AG10803 (cell line): ENCODE measurements around the gene CCDC91.

Experiments
- DNase-seq: peaks from one replicate; pipeline ENCODE4 v3.0.0; 2010; ENCODE audit warnings: low read depth
- H3K4me3 ChIP-seq: 2 replicates; pipeline ENCODE4 v1.5.1; 2011; ENCODE audit warnings: mild to moderate bottlenecking, low read length, control low read depth
- CTCF ChIP-seq: conservative IDR thresholded peaks from 2 replicates; pipeline ENCODE4 v1.5.1; 2011; ENCODE audit warnings: mild to moderate bottlenecking, low read length, control low read depth, inconsistent platforms

Gene CCDC91

DNA sequence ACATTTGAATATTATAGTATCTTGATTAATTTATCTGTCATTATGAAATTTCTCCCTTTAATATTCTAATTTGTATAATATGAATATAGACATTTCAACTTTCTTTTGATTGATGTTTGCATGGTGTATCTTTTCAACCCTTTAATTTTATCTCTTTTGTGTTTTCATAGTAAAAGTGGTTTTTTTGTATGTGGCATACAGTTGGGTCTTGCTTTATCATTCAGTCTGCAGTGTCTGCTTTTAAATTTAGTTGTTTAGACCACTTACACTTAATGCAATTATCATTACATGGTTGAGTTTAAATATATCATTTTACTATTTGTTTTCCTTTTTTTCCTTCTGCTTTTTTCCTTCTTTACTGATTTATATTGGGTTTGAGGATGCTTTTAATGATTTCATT is 29.6 kb downstream of the CCDC91 start:
- TF ChIP-seq CTCF: no peak
- H3K4me3 ChIP-seq: no peak overlapping the region
- no peak for DNase-seq

- no peak for TF ChIP-seq CTCF
- H3K4me3 ChIP-seq: no peak overlapping the region
- DNase-seq: no peak
These were observed 31.9 kb downstream of the CCDC91 start for GRCh38 chr12:28222081-28222700.

DNA sequence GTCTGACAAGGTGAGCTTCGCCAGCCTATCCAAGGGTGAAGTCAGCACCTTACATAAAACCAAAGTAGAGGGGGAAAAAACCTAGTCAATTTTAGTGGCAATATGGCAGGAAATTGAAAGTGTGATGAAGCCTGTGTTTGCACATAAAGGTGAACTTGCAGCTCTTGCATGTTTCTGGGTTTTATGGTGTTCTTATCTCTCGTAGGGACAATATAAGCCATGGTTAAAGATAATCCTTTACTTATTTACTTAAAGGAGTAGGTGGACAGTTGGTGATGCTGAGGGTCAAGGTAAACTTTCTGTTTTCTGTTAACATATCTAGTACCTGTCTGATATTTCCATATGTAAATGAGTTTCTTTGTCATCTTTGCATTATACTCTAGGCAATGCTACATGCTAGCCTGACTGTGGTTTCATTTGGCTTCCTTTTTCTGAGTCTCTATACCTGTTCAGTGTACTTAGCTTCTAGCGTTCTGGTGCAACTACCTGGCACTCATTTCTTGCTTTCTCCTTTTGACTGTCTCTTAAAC is 32.8 kb downstream of the CCDC91 start:
- no peak for DNase-seq
- no peak overlapping the region for H3K4me3 ChIP-seq
- no peak for TF ChIP-seq CTCF

- TF ChIP-seq CTCF: no peak
- no peak overlapping the region for H3K4me3 ChIP-seq
- no peak for DNase-seq
These were observed 33.6 kb downstream of the CCDC91 start for GRCh38 chr12:28223858-28224257.

- TF ChIP-seq CTCF: no peak
- H3K4me3 ChIP-seq: no peak overlapping the region
- no peak for DNase-seq
These were observed 36.4 kb downstream of the CCDC91 start for GRCh38 chr12:28226705-28227104.

- no peak for DNase-seq
These were observed 37.0 kb downstream of the CCDC91 start for GRCh38 chr12:28227251-28227650.

More at GRCh38 chr12:28227251-28227650, 37.0 kb downstream of the CCDC91 start:
- TF ChIP-seq CTCF: no peak
- H3K4me3 ChIP-seq: no peak overlapping the region
